Uterus (tissue), 2 donors: ENCODE measurements around the gene EEFSEC.

Experiments
- CTCF ChIP-seq, 4 experiments: fragments of 200-600 bp in 2 of 4; fragments of 450-650 bp in 2 of 4; sonication (generic) in 2 of 4; IDR thresholded peaks; one replicate each; pipeline ENCODE4 v1.5.1; 2016 to 2019; ENCODE audit warnings: antibody characterized with exemption in 4 of 4, mild to moderate bottlenecking in 2 of 4, moderate library complexity in 1 of 4
- POLR2A ChIP-seq, 2 donors: fragments of 450-650 bp; IDR thresholded peaks; one replicate each; pipeline ENCODE4 v1.6.1; 2016; ENCODE audit warnings: antibody characterized with exemption in 2 of 2, mild to moderate bottlenecking in 1 of 2, moderate library complexity in 1 of 2

- TF ChIP-seq CTCF (IDR thresholded peaks at IDR 0.05) (no peak), POLR2A (IDR thresholded peaks at IDR 0.05) (no peak)
Observed at GRCh38 chr3:128198313-128198712, 45.0 kb downstream of the EEFSEC start.
